Stomach smooth muscle (tissue), 2 donors: ENCODE data around the gene STK11.

Experiments used
- H3K27ac ChIP-seq: one replicate; pipeline ENCODE4 v1.7.0; 2013; ENCODE audit warnings: mild to moderate bottlenecking, low read length, inconsistent platforms
- H3K27me3 ChIP-seq, 2 donors: one replicate each; pipeline ENCODE4 v1.7.0; 2013; ENCODE audit warnings: low read length in 2 of 2; ENCODE audit not compliant: insufficient read depth in 2 of 2, control insufficient read depth in 1 of 2
- H3K36me3 ChIP-seq, 2 donors: one replicate each; pipeline ENCODE4 v1.7.0; 2013; ENCODE audit warnings: low read length in 2 of 2; ENCODE audit not compliant: control insufficient read depth in 2 of 2, insufficient read depth in 2 of 2
- H3K4me1 ChIP-seq: one replicate; pipeline ENCODE4 v1.7.0; 2013; ENCODE audit warnings: low read length; ENCODE audit not compliant: control insufficient read depth, insufficient read depth
- H3K4me3 ChIP-seq, 2 donors: one replicate each; pipeline ENCODE4 v1.7.0; 2013; ENCODE audit warnings: low read length in 2 of 2
- H3K9ac ChIP-seq, 2 donors: one replicate each; pipeline ENCODE4 v1.7.0; 2013; ENCODE audit warnings: low read length in 2 of 2, mild to moderate bottlenecking in 1 of 2
- H3K9me3 ChIP-seq, 2 donors: one replicate each; pipeline ENCODE4 v1.7.0; 2013; ENCODE audit warnings: low read length in 2 of 2; ENCODE audit not compliant: control insufficient read depth in 2 of 2
- donor health status: healthy.
- donor health status: Pancreatic carcinoma.

The STK11 gene

GRCh38 chr19:1235625-1236538, 30.3 kb downstream of the STK11 start:
- peaks cover 0 to 8% of the 10 kb centered on the region in 2 donors for H3K27me3 ChIP-seq
- H3K9me3 ChIP-seq: no peaks in the 10 kb centered on the region
- no peak overlapping the region for H3K9ac ChIP-seq
- no peak overlapping the region for H3K4me3 ChIP-seq
- H3K27ac ChIP-seq: no peak overlapping the region
- H3K4me1 ChIP-seq: peaks cover 49% of the 10 kb centered on the region
- H3K36me3 ChIP-seq: no peaks in the 10 kb centered on the region

GRCh38 chr19:1236576-1236975, 31.0 kb downstream of the STK11 start:
- peak overlapping the region in 1 of 2 donors; percentile 72 for H3K4me3 ChIP-seq
- peaks cover 0 to 8% of the 10 kb centered on the region in 2 donors for H3K27me3 ChIP-seq
- no peak overlapping the region for H3K9ac ChIP-seq
- H3K4me1 ChIP-seq: peaks cover 55% of the 10 kb centered on the region
- no peaks in the 10 kb centered on the region for H3K9me3 ChIP-seq
- no peak overlapping the region for H3K27ac ChIP-seq
- H3K36me3 ChIP-seq: no peaks in the 10 kb centered on the region

GRCh38 chr19:1237027-1237659, 31.6 kb downstream of the STK11 start:
- H3K27ac ChIP-seq: no peak overlapping the region
- H3K4me1 ChIP-seq: peaks cover 52% of the 10 kb centered on the region
- H3K4me3 ChIP-seq: peak overlapping the region; percentile 57 to 72
- no peaks in the 10 kb centered on the region for H3K36me3 ChIP-seq
- H3K9ac ChIP-seq: peak overlapping the region in 1 of 2 donors; percentile 42
- H3K27me3 ChIP-seq: peaks cover 0 to 8% of the 10 kb centered on the region in 2 donors
- no peaks in the 10 kb centered on the region for H3K9me3 ChIP-seq

GRCh38 chr19:1237754-1238368, 32.3 kb downstream of the STK11 start, which contains the start of gene CBARP:
TSS of gene CBARP (minus strand) at chr19:1238005. CDS start at chr19:1236100, 1,905 bp downstream.
- Histone ChIP-seq H3K4me3 (peak within 1 kb of the TSS; percentile 57 to 72), H3K27ac (peak within 1 kb of the TSS; percentile 89), H3K36me3 (no peaks in the 10 kb centered on the region), H3K27me3 (peaks cover 0 to 8% of the 10 kb centered on the region in 2 donors), H3K9ac (peak within 1 kb of the TSS in 1 of 2 donors; percentile 42), H3K4me1 (peaks cover 51% of the 10 kb centered on the region), H3K9me3 (no peaks in the 10 kb centered on the region)

GRCh38 chr19:1238369-1239303, 33.1 kb downstream of the STK11 start:
- Histone ChIP-seq H3K27me3 (peaks cover 0 to 8% of the 10 kb centered on the region in 2 donors), H3K4me1 (peaks cover 54% of the 10 kb centered on the region), H3K36me3 (no peaks in the 10 kb centered on the region), H3K9ac (no peak overlapping the region), H3K27ac (peak overlapping the region; percentile 89), H3K9me3 (no peaks in the 10 kb centered on the region), H3K4me3 (peak overlapping the region in 1 of 2 donors; percentile 72)

GRCh38 chr19:1239420-1239795, 33.8 kb downstream of the STK11 start:
- Histone ChIP-seq H3K9ac (no peak overlapping the region), H3K4me1 (peaks cover 61% of the 10 kb centered on the region), H3K4me3 (peak overlapping the region in 1 of 2 donors; percentile 67)

GRCh38 chr19:1239796-1240737, 34.5 kb downstream of the STK11 start:
- Histone ChIP-seq H3K36me3 (no peaks in the 10 kb centered on the region), H3K9me3 (no peaks in the 10 kb centered on the region), H3K4me3 (peak overlapping the region in 1 of 2 donors; percentile 67), H3K4me1 (peaks cover 68% of the 10 kb centered on the region), H3K27me3 (peaks cover 0 to 8% of the 10 kb centered on the region in 2 donors), H3K9ac (peak overlapping the region; percentile 47 to 66), H3K27ac (peak overlapping the region; percentile 89)

More at GRCh38 chr19:1239420-1239795, 33.8 kb downstream of the STK11 start:
- Histone ChIP-seq H3K27me3 (peaks cover 0 to 8% of the 10 kb centered on the region in 2 donors), H3K9me3 (no peaks in the 10 kb centered on the region), H3K36me3 (no peaks in the 10 kb centered on the region), H3K27ac (peak overlapping the region; percentile 89)

GRCh38 chr19:1240925-1241324, 35.3 kb downstream of the STK11 start:
- Histone ChIP-seq H3K27ac (peak overlapping the region; percentile 82), H3K36me3 (no peaks in the 10 kb centered on the region), H3K4me3 (peak overlapping the region in 1 of 2 donors; percentile 87), H3K9ac (no peak overlapping the region), H3K4me1 (peaks cover 76% of the 10 kb centered on the region), H3K9me3 (no peaks in the 10 kb centered on the region), H3K27me3 (peaks cover 0 to 8% of the 10 kb centered on the region in 2 donors)

- H3K9ac ChIP-seq: peak within 1 kb of the TSS; percentile 60 to 83
- peaks cover 0 to 8% of the 10 kb centered on the region in 2 donors for H3K27me3 ChIP-seq
- peak within 1 kb of the TSS; percentile 82 for H3K27ac ChIP-seq
- no peaks in the 10 kb centered on the region for H3K9me3 ChIP-seq
- peaks cover 82% of the 10 kb centered on the region for H3K4me1 ChIP-seq
- peak within 1 kb of the TSS; percentile 78 to 87 for H3K4me3 ChIP-seq
- H3K36me3 ChIP-seq: no peaks in the 10 kb centered on the region
Observed at GRCh38 chr19:1241417-1242095, 36.0 kb downstream of the STK11 start, which contains the start of gene ATP5F1D. TSS of gene ATP5F1D (plus strand) at chr19:1241751. CDS start at chr19:1241851, 100 bp downstream.
